Right cardiac atrium (tissue), 5 donors: ENCODE measurements around the gene BCR. TPM values are rescaled to one million over a fixed set of nuclear protein-coding genes. Genes with fewer than 3 reads are reported as not detected.

ENCODE experiments used
- ATAC-seq, 2 donors: fragments of 200-7000 bp; cut with Tn5 transposase; one replicate each; pipeline versions ENCODE4 v1.8.0 to v1.9.1; 2020; ENCODE audit warnings: moderate library complexity in 2 of 2, mild to moderate bottlenecking in 1 of 2
- DNase-seq, 3 donors: peaks; one replicate each; pipeline ENCODE4 v3.0.0-alpha.2; 2020
- H3K27ac ChIP-seq: one replicate; pipeline ENCODE4 v1.5.1; 2013; ENCODE audit warnings: mild to moderate bottlenecking, low read length, control low read depth, moderate library complexity
- H3K27me3 ChIP-seq: one replicate; pipeline ENCODE4 v1.6.1; 2013; ENCODE audit not compliant: control insufficient read depth, insufficient read depth
- H3K4me1 ChIP-seq: one replicate; pipeline ENCODE4 v1.6.1; 2013; ENCODE audit warnings: low read length; ENCODE audit not compliant: control insufficient read depth, insufficient read depth
- H3K4me3 ChIP-seq: one replicate; pipeline ENCODE4 v1.5.1; 2013; ENCODE audit warnings: low read length, control low read depth
- H3K9me3 ChIP-seq: one replicate; pipeline ENCODE4 v1.6.1; 2013; ENCODE audit warnings: low read length; ENCODE audit not compliant: control insufficient read depth
- WGBS: extraction: QIAGEN DNeasy Blood & Tissue Kit; methylation state at CpG from one replicate; pipeline ENCODE4 v1.1.7; 2013; 5-methylcytosine and 5-hydroxymethylcytosine counted together
- intact Hi-C, 4 donors: fragments of 100-400 bp; cut with DNase I; formaldehyde crosslinking; loops; one replicate each; pipeline versions ENCODE4 v1.11.0 to v1.14.0; 2022 to 2023
- polyA plus RNA-seq: library from polyadenylated mRNA; stranded (reverse); fragments of 200-250 nt; gene quantifications from one replicate; pipeline ENCODE4 v1.2.3, GENCODE V29; 2013
- total RNA-seq, 4 donors: library from RNA; stranded (reverse); fragmentation: NEBNext Ultra II Directional; extraction: Animal tissue kit (Norgen Biotek cat#: 25700); gene quantifications; one replicate each; pipeline ENCODE4 v1.2.1, GENCODE V29; 2021
- donor health status: healthy with polysubstance abuse.
- donor health status: DM: no; HTN: yes; CAD: no.
- donor health status: DM: no; HTN: no; CAD: no.
- donor health status: DM: no; HTN: yes; CAD: no; lungs with severe emphysema.
- donor health status: DM: yes; HTN: yes; CAD: no.

The BCR gene
- total and polyA plus RNA-seq, 5 donors = 18.3 to 48.0 (median 36.3) TPM

DNA sequence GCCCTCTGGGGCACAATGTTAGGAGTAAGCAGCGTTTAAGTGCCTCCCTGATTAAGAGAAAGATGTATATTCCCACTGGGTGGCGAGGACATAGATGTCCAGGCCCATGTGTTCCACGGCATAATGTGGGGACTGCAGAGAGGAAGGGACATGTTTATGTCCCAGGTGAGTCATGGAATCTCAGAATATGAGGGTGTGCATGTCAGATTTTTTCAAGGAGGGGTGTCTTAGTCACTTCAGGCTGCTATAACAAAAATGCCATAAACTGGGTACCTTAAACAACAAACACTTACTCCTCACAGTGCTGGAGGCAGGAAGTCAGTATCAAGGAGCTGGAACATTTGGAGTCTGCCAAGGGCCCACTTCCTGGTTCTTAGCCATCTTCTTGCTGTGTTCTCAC, 55.1 kb downstream of the BCR start:
- peaks cover 21% of the 10 kb centered on the region for H3K4me1 ChIP-seq
- H3K27me3 ChIP-seq = no peaks in the 10 kb centered on the region
- no peaks in the 10 kb centered on the region for H3K9me3 ChIP-seq
- ATAC-seq (no peak), DNase-seq (no peak)
- H3K27ac ChIP-seq = no peak overlapping the region
- H3K4me3 ChIP-seq = no peak overlapping the region
- intact Hi-C loops = loop anchor here in 3 of 4 donors (2.0 to 10.0 kb wide), 2 partner anchors 51 to 53 kb away; partner anchors contain the start of gene BCR (in 2 of the 3)
- WGBS = 97% methylated on average over 3 of the region's 3 CpGs

DNA sequence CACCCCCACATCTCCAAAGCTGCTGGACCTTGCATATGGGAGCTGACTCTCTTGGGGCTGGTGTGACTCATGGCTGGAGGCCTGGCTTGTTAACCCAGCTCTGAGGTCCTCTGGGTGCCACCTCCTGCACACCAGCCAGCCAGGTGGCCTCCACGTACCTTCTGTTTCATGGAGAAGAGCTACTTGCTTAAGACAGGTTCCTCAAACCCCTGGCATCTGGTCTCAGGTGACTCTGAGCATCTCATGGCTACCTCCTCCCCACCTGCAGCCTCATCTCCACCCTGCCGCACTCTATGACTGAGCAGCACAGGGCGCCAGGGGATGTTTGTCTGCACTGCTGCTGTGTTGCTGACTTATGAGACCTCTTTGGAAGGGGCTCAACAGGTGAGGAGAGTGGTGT, 55.7 kb downstream of the BCR start:
- no peaks in the 10 kb centered on the region for H3K9me3 ChIP-seq
- H3K27ac ChIP-seq = no peak overlapping the region
- intact Hi-C loops = loop anchor here in 2 of 4 donors (10.0 kb wide), 1 partner anchor 51 kb away; the partner anchor contains the start of gene BCR (in 2 of the 2)
- H3K4me3 ChIP-seq = no peak overlapping the region
- 98% methylated on average over 3 of the region's 3 CpGs for WGBS
- H3K27me3 ChIP-seq = no peaks in the 10 kb centered on the region
- ATAC-seq = no peak
- peaks cover 21% of the 10 kb centered on the region for H3K4me1 ChIP-seq
- DNase-seq = peak in 2 of 3 donors; percentile 4 to 53

DNA sequence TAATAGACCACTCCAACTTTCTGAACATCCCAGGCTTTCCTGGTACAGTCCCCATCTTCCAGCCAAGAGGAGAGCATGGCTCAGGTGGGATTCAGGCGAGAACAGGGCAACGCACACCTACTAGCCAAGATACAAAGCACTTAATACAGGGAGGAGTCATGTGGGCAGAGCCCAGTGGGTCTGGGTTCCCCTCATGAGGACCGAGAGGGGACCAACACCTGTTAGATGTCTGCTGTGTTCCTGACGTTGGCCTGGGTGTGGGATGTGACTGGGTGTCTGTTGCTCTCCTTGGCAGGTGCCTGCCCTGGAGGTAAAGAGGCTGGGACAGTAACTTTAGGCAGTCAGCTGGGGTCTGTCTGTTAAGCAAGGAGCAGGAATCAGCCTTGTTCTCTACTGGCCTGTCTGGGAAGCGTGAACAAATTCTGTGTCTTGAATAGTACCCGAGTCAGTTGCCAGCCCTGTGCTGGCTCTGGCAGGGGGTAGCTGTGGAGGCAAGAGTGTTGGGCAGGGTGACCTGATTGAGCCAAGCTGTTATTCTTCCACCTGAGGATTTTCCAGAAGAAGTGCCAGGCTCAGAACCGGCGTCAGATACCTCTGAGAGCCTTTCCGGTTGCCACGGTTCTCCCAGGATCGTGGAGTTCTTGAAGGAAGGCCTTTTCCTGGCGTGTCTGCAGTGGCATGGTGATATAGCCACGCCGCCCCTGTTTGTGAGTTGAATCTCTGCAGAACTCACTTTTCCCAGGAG, 56.3 kb downstream of the BCR start:
- ATAC-seq (peak in 1 of 2 donors; percentile 19), DNase-seq (peak in 1 of 3 donors; percentile 29)
- Histone ChIP-seq H3K4me1 (peaks cover 19% of the 10 kb centered on the region), H3K27me3 (no peaks in the 10 kb centered on the region), H3K4me3 (no peak overlapping the region), H3K27ac (no peak overlapping the region), H3K9me3 (no peaks in the 10 kb centered on the region)
- WGBS = 49% methylated on average over 14 of the region's 14 CpGs
- intact Hi-C loops = loop anchor here in 2 of 4 donors (10.0 kb wide), 1 partner anchor 52 kb away; the partner anchor contains the start of gene BCR (in 2 of the 2)

DNA sequence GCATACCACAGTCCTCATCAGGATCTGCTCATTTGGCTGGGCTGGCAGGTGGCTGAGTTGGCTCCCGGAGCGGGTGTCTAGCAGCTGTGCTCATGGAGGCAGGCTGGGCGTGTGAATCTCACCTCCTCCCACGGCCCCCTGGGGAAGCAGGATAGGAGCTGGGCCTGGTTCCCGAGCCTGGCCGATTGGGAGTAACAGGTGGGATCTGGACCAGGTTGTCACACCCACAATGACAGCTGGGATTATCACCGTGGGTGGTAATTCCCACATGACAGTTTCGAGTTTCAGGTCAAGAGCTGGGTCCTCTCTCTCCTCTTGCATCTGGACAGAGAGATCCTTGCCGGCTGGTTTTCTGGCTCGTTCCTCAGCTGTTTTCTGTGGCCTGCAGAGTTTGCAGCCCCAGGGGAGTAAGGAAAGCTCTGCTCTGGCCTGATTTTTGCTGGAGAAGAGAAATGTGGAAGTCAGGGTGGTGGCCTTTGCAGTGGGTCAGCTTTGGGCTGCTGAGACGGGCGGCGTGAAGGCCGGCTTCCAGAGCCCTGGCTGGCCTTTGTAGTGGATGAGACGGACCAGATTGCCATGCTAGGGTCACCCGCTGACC, 57.0 kb downstream of the BCR start:
- no peak overlapping the region for H3K4me3 ChIP-seq
- peak; percentile 82 to 92 (median 90) for DNase-seq
- intact Hi-C loops = loop anchor here in 2 of 4 donors (10.0 kb wide), 1 partner anchor 52 kb away; the partner anchor contains the start of gene BCR (in 2 of the 2)
- H3K9me3 ChIP-seq = no peaks in the 10 kb centered on the region
- H3K4me1 ChIP-seq = peaks cover 17% of the 10 kb centered on the region
- H3K27ac ChIP-seq = no peak overlapping the region
- H3K27me3 ChIP-seq = no peaks in the 10 kb centered on the region
- 22% methylated on average over 16 of the region's 16 CpGs for WGBS
- ATAC-seq = peak; percentile 67 to 70

DNA sequence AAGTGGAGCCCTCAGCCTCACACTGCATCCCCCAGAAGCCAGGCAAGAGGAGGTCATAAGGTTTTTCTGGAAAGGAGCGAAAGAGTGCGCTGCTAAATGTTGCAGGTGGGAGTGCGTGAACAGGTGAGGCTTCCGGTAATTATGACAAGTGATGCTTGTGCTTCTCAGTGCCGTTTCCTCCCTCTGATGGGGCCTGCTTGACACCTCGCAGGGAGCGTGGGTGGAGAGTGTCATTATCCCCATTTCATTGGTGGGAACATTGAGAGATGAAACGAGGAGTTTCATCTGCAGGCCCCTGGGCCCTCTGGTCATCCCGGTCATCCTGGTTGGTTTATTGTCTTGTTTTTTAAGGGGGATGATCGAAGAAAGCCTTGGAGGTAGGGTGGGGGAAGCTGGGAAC, 57.5 kb downstream of the BCR start:
- Histone ChIP-seq H3K27ac (no peak overlapping the region), H3K9me3 (no peaks in the 10 kb centered on the region), H3K27me3 (no peaks in the 10 kb centered on the region), H3K4me1 (peaks cover 17% of the 10 kb centered on the region), H3K4me3 (no peak overlapping the region)
- ATAC-seq = no peak
- DNase-seq = no peak
- WGBS = 81% methylated on average over 10 of the region's 10 CpGs
- intact Hi-C loops = loop anchor here in 2 of 4 donors (10.0 kb wide), 1 partner anchor 53 kb away; the partner anchor contains the start of gene BCR (in 2 of the 2)

DNA sequence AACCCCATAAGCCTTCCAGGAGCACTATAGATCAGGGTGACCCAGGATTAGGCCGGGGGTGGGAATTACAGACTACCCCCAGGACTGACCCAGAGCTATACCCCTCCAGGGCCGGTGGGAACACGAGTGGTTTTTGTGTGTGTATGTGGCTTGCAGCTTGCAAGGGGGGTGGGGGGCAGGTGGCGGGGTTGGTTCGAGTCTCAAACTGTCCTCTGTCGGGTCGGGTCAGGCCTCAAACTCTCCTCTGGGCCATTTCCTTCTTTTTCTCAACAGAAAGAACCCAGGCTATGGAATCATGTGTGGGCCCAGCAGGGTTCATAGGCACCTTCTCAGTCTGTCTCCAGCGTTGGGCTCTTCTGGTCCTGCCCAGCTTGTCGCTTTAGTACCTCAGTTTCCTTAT, 58.4 kb downstream of the BCR start:
- no peaks in the 10 kb centered on the region for H3K27me3 ChIP-seq
- intact Hi-C loops = loop anchor here in 2 of 4 donors (10.0 kb wide), 1 partner anchor 54 kb away; the partner anchor contains the start of gene BCR (in 2 of the 2)
- H3K9me3 ChIP-seq = no peaks in the 10 kb centered on the region
- WGBS = 97% methylated on average over 9 of the region's 9 CpGs
- ATAC-seq = no peak
- DNase-seq = peak in 2 of 3 donors; percentile 6 to 51
- H3K4me3 ChIP-seq = no peak overlapping the region
- H3K27ac ChIP-seq = no peak overlapping the region
- peaks cover 17% of the 10 kb centered on the region for H3K4me1 ChIP-seq

DNA sequence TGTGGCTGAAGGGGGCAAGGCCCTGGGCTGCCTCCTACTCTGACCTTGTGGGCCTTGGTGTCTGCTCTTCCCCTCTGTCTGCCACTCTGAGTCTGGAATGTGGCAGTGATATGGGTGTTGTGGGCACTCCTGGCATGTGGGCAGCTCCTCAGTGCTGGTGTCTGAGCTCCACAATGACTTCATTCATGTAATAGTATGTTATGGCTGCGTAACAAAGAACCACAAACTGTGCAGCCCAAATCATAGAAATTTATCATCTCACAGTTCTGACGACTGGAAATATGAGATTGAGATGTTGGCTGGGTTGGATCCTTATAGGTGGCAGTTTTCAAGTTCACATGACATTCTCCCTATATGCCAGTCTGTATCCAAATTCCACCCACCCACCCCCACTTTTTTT, 59.1 kb downstream of the BCR start:
- intact Hi-C loops = loop anchor here in 2 of 4 donors (10.0 kb wide), 1 partner anchor 55 kb away; the partner anchor contains the start of gene BCR (in 2 of the 2)
- H3K27ac ChIP-seq = no peak overlapping the region
- no peaks in the 10 kb centered on the region for H3K27me3 ChIP-seq
- WGBS = 98% methylated on average over 2 of the region's 2 CpGs
- DNase-seq (peak in 2 of 3 donors; percentile 10 to 18), ATAC-seq (no peak)
- H3K4me1 ChIP-seq = peaks cover 17% of the 10 kb centered on the region
- H3K9me3 ChIP-seq = no peaks in the 10 kb centered on the region
- H3K4me3 ChIP-seq = no peak overlapping the region

DNA sequence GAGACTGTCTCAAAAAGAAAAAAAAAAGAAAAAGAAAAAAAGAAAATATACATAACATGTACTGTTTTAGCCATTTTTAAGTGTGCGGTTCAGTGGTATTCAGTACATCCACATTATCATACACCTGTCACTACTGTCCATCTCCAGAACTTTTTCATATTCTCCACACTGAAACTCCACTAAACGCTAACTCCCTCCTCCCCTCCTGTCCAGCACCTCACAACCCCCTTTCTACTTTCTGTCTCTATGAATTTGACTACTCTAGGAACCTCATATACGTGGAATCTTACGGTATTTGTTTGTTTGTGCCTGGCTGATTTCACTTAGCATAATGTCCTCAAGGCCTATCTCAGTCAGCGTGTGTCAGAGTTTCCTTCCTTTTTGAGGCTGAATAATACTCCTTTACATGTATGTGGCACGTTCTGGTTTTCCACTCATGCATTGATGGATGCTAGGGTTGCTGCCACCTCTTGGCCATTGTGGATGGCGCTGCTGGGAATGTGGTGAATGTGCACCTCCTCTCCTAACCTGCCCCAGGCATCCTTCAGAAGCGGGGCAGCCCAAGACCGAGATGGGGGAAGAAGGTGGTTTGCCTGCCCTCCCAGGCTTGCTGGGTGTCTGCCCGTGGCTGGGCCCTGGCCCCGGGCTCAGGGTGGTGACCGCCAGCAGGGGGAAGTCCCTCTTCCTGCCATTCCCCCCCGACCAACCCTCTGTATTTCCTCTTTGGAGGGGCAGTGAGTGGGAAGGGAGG, 60.5 kb downstream of the BCR start:
- intact Hi-C loops = no loop called here
- peak in 2 of 3 donors; percentile 31 to 61 for DNase-seq
- Histone ChIP-seq H3K9me3 (no peaks in the 10 kb centered on the region), H3K4me3 (no peak overlapping the region), H3K27me3 (no peaks in the 10 kb centered on the region), H3K4me1 (peaks cover 17% of the 10 kb centered on the region), H3K27ac (no peak overlapping the region)
- 72% methylated on average over 13 of the region's 13 CpGs for WGBS
- no peak for ATAC-seq

DNA sequence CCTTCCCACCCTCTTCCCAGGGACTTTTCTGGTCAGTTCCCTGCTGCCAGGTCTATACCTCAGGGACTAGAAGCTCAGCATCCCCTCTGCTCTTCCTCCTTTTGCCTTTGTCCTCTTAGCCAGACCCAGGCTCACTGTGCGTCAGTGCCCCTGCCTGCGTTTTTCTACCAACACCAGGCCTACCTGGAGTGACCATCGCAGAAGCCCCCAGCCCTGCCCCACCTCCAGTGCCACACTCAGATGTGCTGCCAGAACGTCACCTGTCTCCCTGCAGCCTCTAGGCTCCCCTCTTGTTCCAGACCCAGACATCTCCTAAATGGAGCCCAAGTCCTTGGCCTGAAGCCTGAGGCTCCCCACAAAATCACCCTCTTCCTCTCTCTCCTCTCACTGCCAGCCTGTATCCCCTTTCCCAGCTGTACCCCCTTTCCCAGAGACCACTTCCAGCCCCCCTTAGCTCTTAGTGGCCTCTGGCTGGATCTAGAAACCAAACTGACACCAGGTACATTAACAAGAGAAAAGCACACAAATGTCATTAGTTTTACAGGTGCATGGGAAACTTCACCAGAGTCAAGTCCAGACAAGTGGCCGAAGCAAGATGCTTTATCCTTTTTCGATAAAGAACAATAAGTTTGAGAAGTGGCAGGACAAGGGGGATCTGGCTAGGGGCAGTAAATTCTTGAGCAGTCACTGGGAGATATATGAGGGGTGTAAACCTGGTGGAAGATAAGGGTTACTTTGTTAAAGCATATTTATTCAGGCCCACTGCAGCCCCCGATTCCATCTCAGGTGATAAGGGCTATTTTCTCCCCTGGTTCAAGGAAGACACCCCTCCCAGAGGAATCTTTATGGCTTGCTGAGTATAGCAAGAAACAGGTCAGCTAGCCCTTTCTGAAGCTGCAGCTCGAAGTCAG, 61.5 kb downstream of the BCR start:
- intact Hi-C loops = no loop called here
- H3K4me1 ChIP-seq = peaks cover 12% of the 10 kb centered on the region
- no peaks in the 10 kb centered on the region for H3K9me3 ChIP-seq
- no peak overlapping the region for H3K27ac ChIP-seq
- no peak overlapping the region for H3K4me3 ChIP-seq
- WGBS = 88% methylated on average over 8 of the region's 8 CpGs
- DNase-seq (peak in 2 of 3 donors; percentile 22 to 31), ATAC-seq (no peak)
- H3K27me3 ChIP-seq = no peaks in the 10 kb centered on the region

DNA sequence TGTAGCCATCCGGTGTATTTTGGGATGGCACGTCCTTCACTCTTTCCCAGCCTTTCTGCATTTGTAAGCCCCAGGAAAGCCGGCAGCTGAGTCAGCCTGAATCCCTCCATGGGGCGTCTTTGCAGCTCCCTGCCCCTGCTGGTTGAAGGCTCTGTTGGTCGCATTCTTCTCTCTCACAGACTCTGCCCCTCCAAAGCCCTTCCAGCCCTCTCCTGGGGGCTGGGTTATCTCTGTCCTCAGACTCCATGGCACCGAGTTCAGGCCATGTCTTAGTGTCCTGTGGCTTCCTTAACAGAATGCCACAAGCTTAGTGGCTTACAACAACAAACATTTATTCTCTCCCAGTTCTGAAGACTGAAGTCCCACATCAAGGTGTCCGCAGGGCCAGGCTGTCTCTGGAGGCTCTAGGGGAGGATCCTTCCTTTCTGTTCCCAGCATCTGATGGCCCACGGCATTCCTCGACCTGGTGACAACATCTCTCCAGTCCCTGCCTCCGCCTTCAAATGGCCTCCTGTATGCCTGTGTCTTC, 62.2 kb downstream of the BCR start:
- no peaks in the 10 kb centered on the region for H3K27me3 ChIP-seq
- no peak for ATAC-seq
- H3K27ac ChIP-seq = no peak overlapping the region
- intact Hi-C loops = no loop called here
- no peaks in the 10 kb centered on the region for H3K9me3 ChIP-seq
- 72% methylated on average over 10 of the region's 10 CpGs for WGBS
- H3K4me3 ChIP-seq = no peak overlapping the region
- peaks cover 8% of the 10 kb centered on the region for H3K4me1 ChIP-seq
- DNase-seq = peak in 2 of 3 donors; percentile 12 to 36
